GM19240 (cell line): ENCODE measurements around the gene MRPL10.
A peak's percentile ranks its signal among the peaks of the same experiment; 100 is the strongest.

Source experiments
- DNase-seq: peaks from one replicate; pipeline ENCODE4 v3.0.0; 2011; ENCODE audit warnings: low spot score; ENCODE audit not compliant: insufficient read length

Gene MRPL10

DNA sequence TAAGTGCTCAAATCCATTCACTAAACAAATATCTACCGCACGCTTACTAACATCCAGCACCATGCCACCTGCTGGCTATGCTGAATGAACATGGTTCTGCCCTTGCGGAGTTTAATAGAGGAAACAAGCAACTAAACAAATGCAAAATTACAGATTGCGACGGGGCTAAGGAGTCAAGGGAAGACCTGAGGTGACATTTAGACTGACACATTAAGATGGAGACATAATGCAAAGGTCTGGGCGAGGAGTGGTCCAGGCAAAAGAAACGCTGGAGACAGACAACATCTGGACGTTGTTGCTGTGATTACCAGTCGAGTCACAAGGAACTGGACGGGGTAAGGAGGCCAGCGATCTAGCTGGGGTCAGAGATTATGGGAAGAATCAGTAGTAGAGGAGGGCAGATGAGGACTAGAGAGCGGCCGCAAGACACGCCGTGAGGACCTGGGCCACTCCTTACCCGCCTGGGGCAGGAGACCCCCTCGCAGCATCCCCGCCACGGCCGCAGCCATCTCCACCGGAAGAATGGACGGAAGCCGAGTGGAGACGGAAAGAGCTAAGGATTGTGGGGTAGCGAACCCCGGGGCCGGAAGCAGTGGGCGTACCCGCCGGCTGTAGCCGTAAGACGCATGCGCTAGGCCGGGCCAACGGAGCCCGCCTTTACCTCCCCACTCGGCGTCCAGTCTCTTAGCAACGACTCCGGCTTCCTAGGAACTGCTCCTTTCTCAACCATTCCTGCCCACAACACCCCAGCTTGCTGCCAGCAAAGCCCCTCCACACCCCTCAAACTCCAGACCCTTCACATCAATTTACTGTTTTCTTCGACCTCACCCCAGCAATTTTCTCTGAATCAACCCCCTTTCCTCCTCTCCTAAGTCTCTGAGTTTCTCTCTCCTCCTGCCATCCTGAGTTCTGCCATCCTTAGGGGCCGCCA lies at the start of gene MRPL10, which contains the start of gene LRRC46:
MRPL10 (minus strand) TSS at position 539 of the 931 bp plus-strand sequence; CDS start at position 509, 30 bp downstream.
LRRC46 (plus strand) TSS at position 668 of the 931 bp plus-strand sequence. CDS start 320 bp downstream, outside the sequence.
- peak; percentile 99 for DNase-seq

DNA sequence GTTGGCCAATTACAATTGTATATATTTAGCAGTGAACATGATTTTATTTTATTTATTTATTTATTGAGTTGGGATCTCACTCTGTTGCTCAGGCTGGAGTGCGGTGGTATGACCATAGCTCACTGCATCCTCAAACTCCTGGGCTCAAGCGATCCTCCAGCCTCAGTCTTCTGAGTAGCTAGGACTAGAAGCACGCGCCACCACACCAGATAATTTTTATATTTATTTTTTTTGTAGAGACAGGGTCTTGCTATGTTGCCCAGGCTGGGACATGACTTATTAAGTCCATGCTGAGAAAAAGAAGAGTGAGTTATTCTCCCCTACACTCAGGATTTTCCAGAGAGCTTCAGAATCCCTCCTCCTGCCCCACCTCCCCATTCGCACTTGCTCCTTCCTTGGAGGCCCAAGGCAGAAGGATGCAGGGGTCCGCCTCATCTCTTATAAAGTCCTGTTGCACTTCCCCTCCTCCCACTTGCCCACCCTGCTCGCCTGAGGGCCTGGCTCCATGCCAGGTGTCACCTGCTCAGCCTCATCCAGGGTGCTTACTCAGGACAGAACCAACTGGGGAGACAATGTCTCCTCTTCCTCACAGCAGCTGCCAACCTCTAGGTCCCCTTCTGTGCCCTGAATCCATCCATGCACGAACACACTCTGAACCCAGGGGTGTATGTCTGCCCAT lies 48.6 kb upstream of the MRPL10 start:
- DNase-seq = no peak

GRCh38 chr17:47879028-47879585 lies 47.8 kb upstream of the MRPL10 start:
- DNase-seq = no peak

DNA sequence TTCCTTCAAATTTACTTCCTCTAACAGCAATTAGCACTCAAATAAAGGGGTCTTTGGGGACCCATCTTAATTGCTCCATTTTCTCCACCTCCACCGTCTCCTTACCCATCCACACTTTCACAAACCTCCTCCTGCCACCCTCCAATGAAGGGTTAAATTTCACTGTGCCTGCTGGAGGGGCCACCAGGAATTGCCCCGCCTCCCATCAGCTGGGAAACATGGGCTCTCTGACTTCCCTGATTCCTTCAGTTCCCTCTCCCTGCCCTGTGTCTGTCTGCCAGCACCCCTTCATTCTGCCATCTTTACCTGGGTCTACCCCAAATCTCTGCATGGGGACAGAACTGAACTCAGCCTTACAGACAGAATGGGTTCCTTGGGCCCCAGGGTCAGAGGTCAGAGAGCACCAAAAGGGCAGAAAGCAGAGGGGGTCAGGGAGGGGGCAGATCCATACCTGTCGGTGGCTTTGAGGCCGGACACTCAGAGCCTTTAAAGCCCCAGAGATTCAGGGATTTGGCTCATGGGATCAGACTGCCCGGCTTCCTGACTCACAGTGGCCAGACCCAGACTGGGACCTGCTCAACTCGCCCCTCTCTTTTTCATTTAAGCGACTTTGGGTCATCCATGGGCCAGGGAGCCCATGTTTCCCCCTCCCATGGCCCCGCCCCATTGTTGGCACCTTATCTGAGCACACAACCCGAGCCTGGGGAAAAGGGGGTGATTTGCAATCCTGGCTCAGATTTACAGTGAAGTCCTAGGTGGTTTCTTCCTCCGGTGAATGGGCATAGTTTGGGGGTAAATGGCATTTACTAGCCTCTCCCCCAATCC lies 47.1 kb upstream of the MRPL10 start:
- no peak for DNase-seq

DNA sequence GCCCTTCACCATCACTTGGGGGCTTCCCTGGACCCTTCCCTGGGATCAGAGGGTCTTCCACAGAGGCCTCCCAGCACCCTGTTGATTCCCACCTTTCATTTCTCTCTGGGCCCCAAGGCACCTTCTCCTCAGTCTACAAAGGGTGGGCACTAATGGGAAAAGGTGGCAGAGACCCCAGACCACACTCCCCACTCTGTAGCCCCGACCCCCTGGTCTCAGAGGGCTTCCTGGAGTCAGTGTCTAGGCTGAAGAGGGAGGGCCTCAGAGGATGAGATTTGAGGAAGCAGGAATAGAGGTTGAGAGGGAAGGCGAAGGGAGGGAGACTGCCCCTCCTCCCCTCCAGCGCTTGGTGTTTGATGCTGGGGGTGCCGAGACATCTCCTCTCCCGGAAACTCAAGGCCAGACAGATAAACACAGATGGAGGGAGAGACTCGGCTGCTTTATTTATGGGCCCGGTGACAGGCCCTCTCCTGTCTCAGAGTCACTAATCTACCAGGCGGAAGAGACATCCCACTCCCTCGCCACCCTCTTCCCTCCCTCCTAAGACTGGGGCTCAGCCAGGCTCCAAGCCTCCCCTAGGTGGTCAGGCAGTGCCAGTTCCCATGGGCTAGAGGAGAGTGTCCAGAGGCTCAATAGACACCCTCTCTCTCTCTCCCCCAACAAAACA lies 46.2 kb upstream of the MRPL10 start:
- DNase-seq = no peak

GRCh38 chr17:47875011-47875985 lies 44.0 kb upstream of the MRPL10 start:
- no peak for DNase-seq

DNA sequence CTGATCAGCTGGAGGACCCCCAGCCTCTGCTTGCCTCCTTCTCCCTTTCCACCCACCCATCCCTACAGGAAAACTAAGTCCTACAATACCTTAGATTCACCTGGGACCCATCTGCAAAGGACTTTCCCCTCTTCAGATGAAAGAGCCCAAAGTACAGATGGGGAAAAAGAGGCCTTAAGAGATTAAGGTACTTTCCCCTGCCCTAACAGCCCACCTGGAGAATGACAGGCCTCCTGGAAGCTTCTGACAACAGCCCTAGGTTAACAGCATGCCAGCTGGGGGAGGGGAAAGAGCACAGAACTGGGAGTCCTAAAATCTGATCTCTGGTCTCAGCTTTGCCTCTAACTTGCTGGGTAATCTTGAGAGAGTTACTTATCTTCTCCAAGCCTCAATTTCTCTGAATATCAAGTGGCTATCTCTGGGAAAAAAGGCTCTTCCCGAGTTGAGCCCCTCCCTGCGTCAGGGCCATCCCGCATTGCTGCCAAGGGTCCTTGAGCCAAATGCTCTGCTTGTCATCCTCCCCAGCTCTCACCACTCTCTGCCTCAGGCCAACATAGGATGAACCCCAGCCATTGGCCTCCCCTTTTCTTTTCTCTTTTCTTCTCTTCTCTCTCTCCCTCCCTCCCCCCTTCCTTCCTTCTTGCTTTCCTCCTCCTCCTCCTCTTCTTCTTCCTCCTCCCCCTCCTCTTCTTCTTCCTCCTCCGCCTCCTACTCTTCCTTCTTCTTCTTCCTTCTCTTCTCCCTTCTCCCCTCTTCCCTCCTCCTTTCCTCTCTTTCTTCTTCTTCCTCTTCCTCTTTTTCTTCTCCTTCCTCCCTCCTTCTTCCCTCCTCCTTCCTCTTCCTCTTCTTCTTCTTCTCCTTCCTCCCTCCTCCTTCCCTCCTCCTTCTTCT lies 42.1 kb upstream of the MRPL10 start:
- no peak for DNase-seq

DNA sequence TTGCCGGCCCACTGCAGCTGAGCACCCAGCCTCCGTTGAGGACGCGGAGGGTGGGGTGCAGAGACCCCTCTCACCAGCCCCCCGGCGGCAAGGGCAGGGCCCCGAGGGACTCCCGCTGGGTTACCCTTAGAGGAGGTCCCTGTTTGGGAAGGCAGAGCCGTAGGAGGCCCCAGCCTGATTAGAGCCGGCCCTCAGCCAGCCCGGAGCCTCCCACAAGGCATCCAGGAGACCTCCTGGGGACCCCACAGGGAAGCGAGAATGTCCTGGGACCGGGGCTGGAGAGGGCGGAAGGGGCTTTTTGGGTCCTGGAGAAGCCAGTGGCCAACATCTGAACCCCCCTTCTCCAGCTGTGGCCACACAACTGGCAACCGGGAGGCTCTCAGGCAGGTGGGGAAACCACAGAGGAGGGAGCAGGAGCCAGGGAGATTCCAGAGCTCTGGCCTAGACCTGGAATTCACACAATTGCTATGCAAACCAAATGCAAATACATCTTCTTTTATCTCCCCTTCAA lies 41.4 kb upstream of the MRPL10 start:
- no peak for DNase-seq

DNA sequence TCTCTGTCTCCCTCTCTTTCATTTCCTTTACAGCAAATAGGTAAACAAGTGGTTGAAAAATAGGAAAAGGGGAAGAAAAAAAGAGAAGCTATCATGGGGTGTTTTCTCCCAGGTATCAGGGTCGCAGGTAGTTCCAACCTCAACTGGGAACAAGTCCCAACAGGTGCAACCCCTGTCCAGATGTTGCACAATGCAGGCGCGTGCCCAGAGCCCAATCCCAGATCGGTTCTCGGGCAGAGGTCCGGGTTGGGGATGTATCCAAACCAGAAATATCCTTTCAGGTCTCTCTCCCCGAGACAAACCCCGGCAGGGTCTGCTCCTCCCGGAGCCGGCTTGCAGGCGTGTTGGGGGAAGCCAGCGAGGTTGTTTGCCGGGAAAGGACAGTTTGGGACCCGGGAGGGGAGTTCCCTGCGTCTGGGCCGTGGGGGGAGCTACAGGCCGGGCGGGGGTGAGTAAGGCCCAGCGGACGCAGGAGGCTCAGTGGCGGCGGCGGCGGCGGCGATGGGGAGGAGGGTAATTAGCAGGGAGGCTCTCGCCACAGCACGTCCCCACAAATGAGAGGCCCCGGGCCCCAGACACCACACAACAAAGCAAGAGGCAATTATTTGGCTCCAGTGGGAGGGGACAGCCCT lies 40.8 kb upstream of the MRPL10 start:
- DNase-seq = no peak

- DNase-seq = no peak
These were observed 39.7 kb upstream of the MRPL10 start for GRCh38 chr17:47871048-47871447.

GRCh38 chr17:47870056-47870455 lies 38.7 kb upstream of the MRPL10 start:
- no peak for DNase-seq

DNA sequence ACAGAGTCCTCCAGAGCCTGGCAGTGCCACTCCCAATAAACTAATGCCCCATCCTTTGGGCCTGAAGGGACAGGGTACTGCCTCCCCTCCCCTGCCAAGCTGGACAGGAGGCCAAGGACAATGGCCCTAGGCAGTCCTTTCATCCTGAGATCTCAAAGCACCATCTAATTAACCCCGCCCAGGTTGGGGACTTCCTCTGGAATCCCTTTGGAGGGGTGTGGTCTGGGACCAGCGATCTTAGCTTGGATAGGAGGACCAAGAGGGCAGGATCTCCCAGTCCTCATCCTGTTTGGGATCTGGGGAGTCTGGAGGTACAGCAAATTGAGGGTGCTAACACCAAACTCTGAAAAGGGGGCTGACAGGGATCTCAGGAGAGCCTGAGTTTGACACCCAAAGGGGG lies 37.8 kb upstream of the MRPL10 start:
- DNase-seq = no peak

DNA sequence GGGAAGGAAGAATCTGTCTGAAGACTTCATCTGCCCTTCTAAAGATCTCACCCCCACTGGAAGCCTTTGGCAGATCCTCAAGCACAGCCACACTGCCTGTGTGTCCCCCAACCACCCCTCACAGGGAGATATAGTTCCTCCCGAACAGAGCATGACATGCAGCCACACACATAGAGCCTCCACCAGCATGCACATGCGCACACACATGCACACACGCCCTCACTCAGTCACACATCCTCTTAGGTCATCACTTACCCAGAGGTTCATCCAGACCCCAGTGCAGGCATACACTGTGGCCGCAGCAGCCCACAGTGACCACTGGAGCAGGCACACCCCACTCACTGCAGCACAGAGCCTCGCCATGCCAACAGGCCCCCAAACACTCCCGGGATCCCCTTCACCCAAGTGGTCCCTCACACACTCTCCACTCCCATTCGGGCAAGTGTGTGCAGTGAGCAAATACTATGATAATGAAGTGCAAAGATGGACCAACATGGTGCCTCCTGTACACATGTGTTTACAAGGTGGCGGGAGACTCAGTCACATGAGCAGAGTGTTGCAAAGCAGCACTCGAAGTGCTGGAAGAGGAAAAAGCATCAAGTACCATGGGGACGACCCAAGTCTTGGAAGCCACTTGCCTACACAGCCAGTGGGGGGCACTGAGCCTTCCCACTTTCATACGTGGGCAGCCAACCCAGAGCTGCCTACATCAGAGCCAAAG lies 36.6 kb upstream of the MRPL10 start:
- DNase-seq = no peak

DNA sequence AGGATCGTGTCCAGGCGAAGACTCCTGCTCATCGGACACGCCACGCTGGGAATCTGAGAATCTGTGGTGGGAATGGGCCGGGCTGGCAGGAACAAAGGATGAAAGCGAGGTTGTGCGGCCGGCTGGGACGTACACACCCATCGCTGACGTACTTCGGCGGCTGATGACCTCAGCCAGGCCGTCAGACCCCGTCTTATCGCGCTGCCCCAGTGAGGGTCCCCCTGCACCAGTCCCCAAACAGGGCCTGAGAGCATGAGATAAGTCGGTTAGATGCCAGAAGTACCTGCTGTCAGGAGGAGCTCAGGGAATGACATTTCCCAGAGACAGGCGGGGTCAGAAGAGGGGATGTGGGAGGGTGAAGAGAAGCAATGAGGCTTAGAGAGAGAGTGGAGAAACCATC lies 35.6 kb upstream of the MRPL10 start:
- DNase-seq = no peak

DNA sequence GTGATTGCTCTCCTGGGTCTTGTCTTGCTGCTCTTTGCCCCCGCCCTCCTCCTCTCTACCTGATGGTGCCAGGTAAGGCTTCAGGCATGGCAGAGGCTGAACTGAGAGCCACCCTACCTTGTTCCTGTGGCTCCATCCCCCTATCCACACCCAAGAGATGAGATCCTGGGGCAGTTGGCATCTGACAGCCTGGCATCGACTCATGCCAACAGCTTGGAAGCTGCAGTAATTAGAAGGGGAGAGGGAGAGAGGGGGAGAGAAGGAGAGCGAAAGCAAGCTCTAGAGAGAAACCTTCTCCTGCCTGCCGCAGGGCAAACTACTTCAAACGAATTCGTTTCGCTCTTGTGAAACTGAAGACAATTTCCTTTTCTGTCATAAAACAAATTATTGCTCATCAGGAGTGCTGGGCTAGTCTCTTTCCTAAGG lies 33.5 kb upstream of the MRPL10 start:
- no peak for DNase-seq

DNA sequence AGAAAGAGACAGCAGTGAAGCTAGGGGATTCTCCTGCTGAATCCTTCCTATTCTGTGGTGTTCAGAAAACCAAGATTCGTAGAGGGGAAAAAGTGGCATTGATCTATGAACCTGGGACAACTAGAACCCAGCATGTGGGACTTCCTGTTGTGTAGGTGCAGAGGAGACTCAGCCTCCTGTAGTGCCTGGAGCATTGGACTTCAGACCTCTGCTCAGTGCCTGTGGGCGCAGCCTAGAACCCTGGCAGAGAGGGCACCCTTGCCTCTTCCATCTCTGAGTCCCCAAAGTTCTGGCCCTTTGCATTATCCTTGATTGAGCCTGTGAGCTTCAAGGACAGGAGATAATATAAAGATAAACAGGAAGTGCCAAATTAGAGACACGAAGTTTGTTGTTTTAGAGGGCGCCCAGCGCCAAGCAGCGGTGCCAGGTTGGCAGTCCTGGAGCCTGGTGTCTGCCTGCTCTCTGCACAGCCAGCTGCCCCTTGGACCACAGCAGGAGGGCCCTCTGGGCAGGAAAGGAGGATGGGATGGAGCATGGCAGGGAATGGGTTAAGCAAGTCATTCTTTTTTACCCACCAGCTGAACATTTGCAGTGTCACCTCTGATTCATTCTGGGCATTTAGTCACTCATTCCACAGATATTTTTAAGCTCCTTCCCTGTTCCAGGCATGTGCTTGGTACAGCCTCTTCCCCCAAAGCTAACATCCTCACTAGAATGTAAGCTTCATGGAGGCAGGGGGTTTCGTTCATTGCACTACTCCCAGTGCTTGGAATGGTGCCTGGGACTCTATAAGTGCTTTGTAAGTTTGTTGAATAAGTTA lies 31.5 kb upstream of the MRPL10 start:
- no peak for DNase-seq
